HG03025 (cell line): ENCODE measurements around the gene IMMP2L.

Experiments used
- ATAC-seq: cut with Tn5 transposase; IDR thresholded peaks from one replicate; pipeline ENCODE4 v1.9.1; 2021; ENCODE audit warnings: mild to moderate bottlenecking, moderate library complexity; ENCODE audit not compliant: unreplicated experiment, low FRiP score

The IMMP2L gene

GRCh38 chr7:110861163-110861562 is 701.1 kb downstream of the IMMP2L start:
- ATAC-seq: no peak

GRCh38 chr7:110857106-110857505 is 705.2 kb downstream of the IMMP2L start:
- ATAC-seq: no peak

GRCh38 chr7:110856704-110857103 is 705.6 kb downstream of the IMMP2L start:
- no peak for ATAC-seq

- no peak for ATAC-seq
Measured at GRCh38 chr7:110854651-110855050, 707.6 kb downstream of the IMMP2L start.

- no peak for ATAC-seq
Measured at GRCh38 chr7:110854166-110854565, 708.1 kb downstream of the IMMP2L start.

- no peak for ATAC-seq
Measured at GRCh38 chr7:110853263-110853662, 709.0 kb downstream of the IMMP2L start.

GRCh38 chr7:110852156-110852940 is 709.9 kb downstream of the IMMP2L start:
- ATAC-seq: no peak

GRCh38 chr7:110850224-110850623 is 712.1 kb downstream of the IMMP2L start:
- ATAC-seq: no peak

- ATAC-seq: no peak
Measured at GRCh38 chr7:110842796-110843195, 719.5 kb downstream of the IMMP2L start.

- ATAC-seq: no peak
Measured at GRCh38 chr7:110841840-110842545, 720.3 kb downstream of the IMMP2L start.

- no peak for ATAC-seq
Measured at GRCh38 chr7:110839866-110840265, 722.4 kb downstream of the IMMP2L start.

GRCh38 chr7:110835849-110836248 is 726.4 kb downstream of the IMMP2L start:
- no peak for ATAC-seq

GRCh38 chr7:110835218-110835617 is 727.1 kb downstream of the IMMP2L start:
- no peak for ATAC-seq

GRCh38 chr7:110831419-110831818 is 730.9 kb downstream of the IMMP2L start:
- no peak for ATAC-seq

GRCh38 chr7:110830778-110831177 is 731.5 kb downstream of the IMMP2L start:
- ATAC-seq: no peak

- no peak for ATAC-seq
Measured at GRCh38 chr7:110827936-110828335, 734.4 kb downstream of the IMMP2L start.

GRCh38 chr7:110827287-110827855 is 734.9 kb downstream of the IMMP2L start:
- ATAC-seq: no peak

- no peak for ATAC-seq
Measured at GRCh38 chr7:110813986-110814385, 748.3 kb downstream of the IMMP2L start.

GRCh38 chr7:110809832-110810231 is 752.5 kb downstream of the IMMP2L start:
- no peak for ATAC-seq

- no peak for ATAC-seq
Measured at GRCh38 chr7:110808361-110808760, 753.9 kb downstream of the IMMP2L start.

GRCh38 chr7:110804501-110804900 is 757.8 kb downstream of the IMMP2L start:
- ATAC-seq: no peak
